ENCODE results near the gene LIMK1.

- TF ChIP-seq CTCF (IDR thresholded peaks at IDR 0.05; ENCODE audit: low read depth, low read length, missing input control): no peak
- TF ChIP-seq GABPA (IDR thresholded peaks at IDR 0.05 in 1 of 2, conservative IDR thresholded peaks at IDR 0.05 in 1 of 2): no peak
- TF ChIP-seq EGR1 (IDR thresholded peaks at IDR 0.05; ENCODE audit: low read depth in 2 of 2): no peak
These were observed 33.4 kb upstream of the LIMK1 start for GRCh38 chr7:74049997-74050798.

Data from liver (tissue), 3 donors.